SKM-1 treated with dmso at 0.1 percent for 144 hours (cell line): Measurements from ENCODE around the gene ANKRD45.
"Not testable (repeated sequence)": the region's sequence is repeated elsewhere in the genome, so short reads cannot be mapped to it uniquely, and the experiment has no call there.

Source experiments
- DNase-seq: peaks from one replicate; lab custom pipeline; 2025; ENCODE audit not compliant: unreplicated experiment; lab: John Stamatoyannopoulos, UW

Gene ANKRD45

DNA sequence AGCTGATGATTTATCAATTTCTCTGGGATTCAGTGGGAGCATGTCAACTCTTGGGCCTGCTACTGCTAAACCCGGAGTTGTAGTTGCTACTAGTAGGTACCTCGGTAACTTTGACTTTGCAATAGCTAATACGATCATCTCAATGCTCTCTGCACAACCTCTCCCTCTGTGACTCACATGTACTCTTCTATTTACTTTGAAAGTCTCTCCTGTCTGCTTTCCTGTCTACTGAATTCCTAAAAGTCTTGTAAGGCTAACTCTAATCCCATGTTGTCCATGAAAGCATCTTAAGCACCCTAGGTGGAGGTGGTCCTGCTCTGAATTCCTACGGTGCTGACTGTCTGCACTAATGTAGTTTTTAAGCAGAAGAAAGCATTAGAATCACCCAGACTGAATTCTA lies 96.1 kb downstream of the ANKRD45 start:
- DNase-seq: no peak

DNA sequence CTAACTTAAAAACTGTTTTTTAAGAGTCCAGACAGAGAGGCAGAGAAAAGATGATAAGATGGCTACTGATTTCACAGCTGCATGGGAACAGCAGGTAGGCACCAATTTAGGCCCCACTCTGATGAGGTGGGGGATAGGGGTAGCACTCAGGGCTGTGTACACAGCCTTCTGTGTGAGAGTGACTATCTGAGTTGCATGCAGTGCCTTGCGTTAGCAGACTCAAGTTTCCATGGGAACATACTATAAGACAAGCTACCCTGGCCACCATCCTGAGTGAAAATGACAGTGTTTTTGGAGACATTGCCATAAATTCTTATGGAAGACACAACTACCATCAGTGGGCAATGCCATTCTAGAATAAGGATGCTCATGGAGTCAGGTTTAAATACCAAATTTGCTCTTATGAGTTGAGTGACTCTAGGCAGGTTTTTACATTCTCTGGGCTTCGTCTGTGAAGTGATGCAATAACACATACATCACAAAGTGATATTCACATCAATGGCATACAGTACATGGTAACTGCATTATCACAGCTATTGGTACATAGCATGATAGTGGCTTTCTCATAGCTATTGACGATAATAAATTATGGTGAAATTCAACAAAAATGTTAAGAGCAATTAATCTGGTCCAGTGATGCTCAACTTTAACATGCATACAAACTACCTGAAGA lies 97.3 kb downstream of the ANKRD45 start:
- no peak for DNase-seq

GRCh38 chr1:173570370-173571007 lies 99.2 kb downstream of the ANKRD45 start:
- no peak for DNase-seq

- DNase-seq: no peak
These were observed 101.2 kb downstream of the ANKRD45 start for GRCh38 chr1:173568483-173568882.

- DNase-seq: not testable (repeated sequence)
These were observed 105.8 kb downstream of the ANKRD45 start for GRCh38 chr1:173563846-173564245.

GRCh38 chr1:173562813-173563212 lies 106.8 kb downstream of the ANKRD45 start:
- DNase-seq: no peak

DNA sequence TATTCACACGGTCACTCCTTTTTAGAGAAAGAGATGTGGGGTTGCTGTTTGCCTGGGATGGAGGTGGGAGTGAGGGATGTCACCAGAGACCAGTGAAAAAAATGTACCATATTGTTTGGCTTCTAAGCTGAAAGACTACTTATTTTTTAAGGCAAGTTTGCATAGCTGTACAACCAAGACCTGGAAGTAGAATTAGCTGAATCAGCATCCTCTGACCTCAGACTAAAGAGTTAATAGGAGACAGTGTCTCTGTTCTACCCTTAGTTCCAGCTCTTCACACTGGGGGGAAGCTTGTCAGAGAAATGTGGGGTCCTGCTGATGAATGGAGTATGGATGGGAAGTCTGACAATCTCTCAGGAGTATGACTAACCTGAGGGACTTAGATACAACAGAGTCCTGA lies 108.4 kb downstream of the ANKRD45 start:
- DNase-seq: no peak

GRCh38 chr1:173560285-173560880 lies 109.3 kb downstream of the ANKRD45 start:
- DNase-seq: no peak
